ENCODE measurements around the gene CMC4. TPM values are rescaled to one million over a fixed set of nuclear protein-coding genes. Genes with fewer than 3 reads are reported as not detected.
A peak's percentile ranks its signal among the peaks of the same experiment; 100 is the strongest.

CMC4 gene
- polyA plus RNA-seq, 1 donor from 2014 or later: 19.7 TPM

DNA sequence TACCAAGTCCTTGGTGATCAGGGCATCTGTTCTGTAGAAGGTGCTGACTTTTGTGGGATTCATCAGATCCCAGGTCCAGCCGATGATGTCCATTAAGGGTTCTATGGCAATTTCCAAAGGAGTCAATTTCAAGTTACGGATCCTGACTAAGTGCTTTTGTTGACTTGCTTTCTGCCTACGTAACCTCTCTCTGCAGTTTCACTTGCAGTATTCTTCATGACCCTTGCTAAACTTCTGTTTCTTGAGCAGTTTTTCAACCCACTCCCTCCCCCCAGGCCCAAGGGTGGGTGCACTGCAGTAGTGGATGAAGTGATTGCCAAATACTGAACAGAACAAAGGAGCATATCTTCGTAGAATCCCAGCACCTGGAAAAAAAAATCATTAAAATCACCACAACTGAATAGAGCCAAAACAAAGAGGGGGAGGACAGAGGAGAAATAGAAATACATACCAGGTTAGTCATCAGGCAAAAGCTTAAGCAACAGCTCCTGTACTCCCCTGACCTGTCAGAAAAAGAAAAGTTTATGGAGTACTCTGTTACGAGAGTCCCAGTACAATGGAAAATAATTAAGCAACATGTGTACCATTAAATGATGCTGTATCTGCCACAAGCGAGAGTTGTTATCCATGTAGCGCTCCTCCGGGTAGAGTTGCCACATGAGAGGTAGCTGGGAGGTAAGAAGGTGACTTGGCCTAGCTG, 5.8 kb downstream of the CMC4 start:
- Mint-ChIP-seq H3K27me3 (no peaks in the 10 kb centered on the region), H3K9me3 (no peaks in the 10 kb centered on the region), H3K4me3 (no peak overlapping the region), H3K36me3 (no peaks in the 10 kb centered on the region), H3K4me1 (peaks cover 2 to 9% (median 4%) of the 10 kb centered on the region in 3 donors), H3K27ac (peak overlapping the region in 1 of 3 donors; percentile 3)

DNA sequence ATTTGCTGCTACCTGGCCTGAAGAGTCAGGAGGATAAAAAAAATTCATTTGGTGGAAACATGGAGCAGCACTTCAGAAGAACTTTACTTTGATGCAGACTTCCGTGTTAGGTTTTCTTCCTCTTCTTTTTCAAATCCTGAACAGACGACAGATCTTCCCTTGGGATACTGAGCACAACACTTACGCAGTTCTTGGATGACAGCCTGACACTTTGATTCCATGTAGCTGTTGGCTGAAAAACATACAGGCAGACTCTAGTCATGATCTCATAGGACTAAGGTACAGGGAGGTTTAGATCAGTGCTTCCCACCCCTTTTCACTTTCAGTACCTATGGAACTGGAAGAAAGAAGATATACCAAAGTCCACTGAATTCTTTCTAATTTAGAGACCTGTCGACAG, 9.2 kb downstream of the CMC4 start:
- Mint-ChIP-seq H3K27ac (no peak overlapping the region), H3K4me1 (peaks cover 0 to 3% (median 2%) of the 10 kb centered on the region in 3 donors), H3K4me3 (no peak overlapping the region), H3K9me3 (no peaks in the 10 kb centered on the region), H3K27me3 (no peaks in the 10 kb centered on the region), H3K36me3 (no peaks in the 10 kb centered on the region)

DNA sequence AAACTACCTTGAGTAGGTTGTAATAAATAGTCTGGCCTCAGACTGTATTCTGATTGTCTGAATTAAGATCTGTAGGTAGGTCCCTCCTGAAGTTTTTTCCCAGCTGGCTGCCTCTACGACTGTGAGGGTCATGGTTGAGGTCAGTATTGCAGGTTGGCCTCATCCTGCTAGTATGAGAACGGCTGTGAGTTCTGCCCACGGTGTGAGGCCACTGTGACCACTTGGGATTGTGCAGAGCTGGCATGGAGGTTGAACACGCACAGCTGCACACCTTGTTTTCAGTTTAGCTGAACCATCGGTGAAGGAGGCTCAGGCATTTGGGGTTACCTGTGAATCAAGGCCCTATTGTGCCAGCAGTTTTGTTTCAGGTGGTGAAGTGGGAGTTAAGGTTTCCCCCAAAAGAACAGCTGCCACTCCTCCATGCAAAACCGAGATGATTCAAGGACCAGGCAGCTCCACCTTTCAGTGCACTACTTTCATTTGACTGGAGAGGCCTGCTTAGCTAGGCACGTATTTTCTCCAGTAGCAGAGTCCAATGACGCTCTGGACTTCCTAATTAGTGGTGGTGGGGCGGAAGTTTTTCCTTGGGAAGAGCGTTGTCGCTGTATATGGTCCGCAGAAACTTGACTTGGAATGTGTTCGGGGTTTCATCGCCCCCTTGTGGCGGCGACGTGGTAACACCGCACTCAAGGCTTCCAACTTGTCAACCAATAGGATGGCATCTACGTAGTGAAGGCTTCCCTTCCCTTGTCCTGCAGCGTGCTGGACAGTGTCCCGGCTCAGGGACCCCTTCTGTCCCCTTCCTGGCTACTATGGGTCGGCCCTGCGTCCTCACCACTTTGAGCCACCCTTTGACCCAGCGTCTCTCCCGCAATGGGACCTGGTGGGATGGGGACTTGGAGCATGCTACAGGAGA, 13.8 kb downstream of the CMC4 start:
- peak overlapping the region in 1 of 3 donors; percentile 82 for H3K27ac Mint-ChIP-seq
- no peaks in the 10 kb centered on the region for H3K36me3 Mint-ChIP-seq
- peaks cover 0 to 3% (median 0%) of the 10 kb centered on the region in 3 donors for H3K4me1 Mint-ChIP-seq
- no peaks in the 10 kb centered on the region for H3K9me3 Mint-ChIP-seq
- H3K27me3 Mint-ChIP-seq: no peaks in the 10 kb centered on the region
- peak overlapping the region in 3 of 4 donors; percentile 7 to 85 (median 30) for H3K4me3 Mint-ChIP-seq

DNA sequence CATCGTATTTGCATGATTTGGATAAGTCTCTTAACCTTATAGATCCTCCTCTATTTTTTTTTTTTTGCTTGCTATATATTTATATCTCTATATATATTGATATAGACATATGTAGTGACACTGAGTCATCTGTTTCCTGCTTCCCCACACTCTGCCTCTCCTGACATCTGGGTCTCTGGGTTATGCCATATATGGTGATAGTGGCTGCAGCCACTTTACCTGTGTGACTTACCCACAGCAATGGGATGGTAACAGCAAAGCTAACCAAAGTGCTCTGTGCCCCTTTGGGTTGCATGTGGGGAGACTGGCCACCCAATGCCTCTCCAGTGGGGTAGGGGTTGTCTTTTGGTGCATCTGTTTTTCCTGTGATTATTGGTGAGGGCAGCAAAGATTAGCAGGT, 14.5 kb downstream of the CMC4 start:
- no peak overlapping the region for H3K27ac Mint-ChIP-seq
- no peaks in the 10 kb centered on the region for H3K27me3 Mint-ChIP-seq
- H3K4me3 Mint-ChIP-seq: no peak overlapping the region
- no peaks in the 10 kb centered on the region for H3K9me3 Mint-ChIP-seq
- peaks cover 0 to 3% (median 0%) of the 10 kb centered on the region in 3 donors for H3K4me1 Mint-ChIP-seq
- no peaks in the 10 kb centered on the region for H3K36me3 Mint-ChIP-seq

DNA sequence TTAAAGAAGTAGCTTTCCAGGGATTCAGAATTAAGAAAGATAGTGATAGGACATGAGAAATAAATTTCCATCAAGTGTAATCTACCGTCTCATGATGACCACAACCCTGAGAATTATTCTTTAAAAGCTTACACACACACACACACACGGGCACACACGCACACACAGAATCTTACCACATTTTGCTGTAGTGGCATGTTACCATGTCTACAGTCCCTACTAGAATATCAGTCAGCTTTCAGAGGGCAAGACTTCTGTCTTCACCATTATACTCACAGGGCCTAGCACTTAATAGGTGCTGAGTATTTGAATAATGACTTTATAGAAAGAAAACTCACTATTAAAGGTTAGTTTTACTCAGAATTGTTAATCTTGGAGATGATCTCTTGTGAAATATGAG, 15.4 kb downstream of the CMC4 start:
- H3K27ac Mint-ChIP-seq: no peak overlapping the region
- no peaks in the 10 kb centered on the region for H3K27me3 Mint-ChIP-seq
- no peaks in the 10 kb centered on the region for H3K36me3 Mint-ChIP-seq
- H3K4me3 Mint-ChIP-seq: no peak overlapping the region
- no peaks in the 10 kb centered on the region for H3K9me3 Mint-ChIP-seq
- peaks cover 0 to 3% (median 0%) of the 10 kb centered on the region in 3 donors for H3K4me1 Mint-ChIP-seq

DNA sequence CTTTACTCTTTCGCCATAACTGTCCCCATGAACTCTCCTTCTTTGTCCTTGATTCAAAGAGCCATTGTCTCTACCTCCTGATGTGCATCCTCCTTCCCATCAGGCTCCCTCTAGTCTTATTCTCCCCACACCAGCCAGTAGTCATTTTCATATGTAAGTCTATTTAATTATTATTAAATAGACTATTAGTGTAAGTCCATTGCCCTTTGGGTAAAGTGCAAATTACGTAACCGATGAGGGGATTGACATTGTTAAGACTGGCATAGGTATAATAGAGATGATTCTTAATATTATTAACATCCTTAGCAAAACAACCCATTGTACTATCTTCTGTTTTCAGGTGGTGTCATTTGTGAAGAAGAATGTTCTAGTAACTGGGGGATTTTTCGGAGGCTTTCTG, 16.7 kb downstream of the CMC4 start:
- H3K4me1 Mint-ChIP-seq: peaks cover 0 to 4% (median 0%) of the 10 kb centered on the region in 3 donors
- H3K27ac Mint-ChIP-seq: no peak overlapping the region
- H3K4me3 Mint-ChIP-seq: no peak overlapping the region
- H3K27me3 Mint-ChIP-seq: no peaks in the 10 kb centered on the region
- no peaks in the 10 kb centered on the region for H3K9me3 Mint-ChIP-seq
- no peaks in the 10 kb centered on the region for H3K36me3 Mint-ChIP-seq

DNA sequence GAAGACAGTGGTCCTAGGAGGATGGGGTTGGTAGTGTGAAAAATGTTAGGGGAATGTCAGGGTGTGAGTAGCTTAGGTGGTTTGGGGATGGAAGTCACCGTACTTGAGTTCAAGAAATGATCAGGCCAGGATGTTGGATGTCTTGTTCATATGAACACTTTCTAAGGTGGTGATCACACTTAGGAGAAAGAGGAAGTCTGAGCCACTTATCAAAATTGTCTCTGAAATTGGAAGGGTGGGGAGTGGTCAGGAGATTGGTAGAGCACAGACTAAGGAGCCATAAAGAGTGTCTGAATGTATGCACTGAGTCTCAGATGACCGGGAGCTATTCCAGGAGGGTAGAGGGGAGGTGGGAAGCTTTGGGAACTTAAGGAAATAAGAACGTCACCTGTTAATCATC, 17.3 kb downstream of the CMC4 start:
- Mint-ChIP-seq H3K27me3 (no peaks in the 10 kb centered on the region), H3K4me3 (no peak overlapping the region), H3K27ac (peak overlapping the region in 1 of 3 donors; percentile 24), H3K36me3 (no peaks in the 10 kb centered on the region), H3K9me3 (no peaks in the 10 kb centered on the region), H3K4me1 (peaks cover 0 to 5% (median 0%) of the 10 kb centered on the region in 3 donors)

DNA sequence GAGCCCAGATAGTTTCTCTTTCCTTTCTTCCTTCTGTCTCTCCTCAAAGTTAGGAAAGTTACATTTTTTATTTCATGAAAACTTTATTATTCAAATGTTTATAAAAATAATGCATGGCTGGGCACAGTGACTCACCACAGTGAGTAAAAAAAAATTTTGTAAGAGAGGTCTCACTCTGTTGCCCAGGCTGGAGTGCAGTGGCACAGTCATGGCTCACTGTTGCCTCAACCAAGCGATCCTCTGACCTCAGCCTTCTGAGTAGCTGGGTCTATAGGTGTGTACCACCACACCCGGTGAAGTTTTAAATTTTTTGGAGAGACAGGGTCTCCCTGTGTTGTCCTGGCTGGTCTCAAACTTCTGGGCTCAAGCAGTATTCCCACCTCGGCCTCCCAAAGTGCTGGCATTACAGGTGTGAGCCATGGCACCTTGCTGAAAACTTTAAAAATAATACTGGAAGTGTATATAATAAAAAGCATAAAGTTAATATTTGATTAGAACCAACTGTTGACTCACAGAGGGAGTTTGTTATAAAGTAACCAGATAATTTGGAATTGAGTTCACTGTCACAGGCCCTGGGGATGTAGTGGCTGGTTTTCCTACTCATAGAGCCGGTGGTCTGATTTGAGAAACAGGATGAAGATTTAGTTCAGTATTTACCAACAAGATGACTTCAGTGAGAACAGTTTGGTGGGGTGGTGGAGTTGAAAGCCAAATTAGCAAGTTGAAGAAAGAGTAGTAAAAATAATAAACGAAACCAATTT, 18.0 kb downstream of the CMC4 start:
- H3K27me3 Mint-ChIP-seq: no peaks in the 10 kb centered on the region
- no peak overlapping the region for H3K4me3 Mint-ChIP-seq
- no peaks in the 10 kb centered on the region for H3K9me3 Mint-ChIP-seq
- H3K27ac Mint-ChIP-seq: peak overlapping the region in 1 of 3 donors; percentile 24
- H3K36me3 Mint-ChIP-seq: no peaks in the 10 kb centered on the region
- peaks cover 0 to 5% (median 0%) of the 10 kb centered on the region in 3 donors for H3K4me1 Mint-ChIP-seq

DNA sequence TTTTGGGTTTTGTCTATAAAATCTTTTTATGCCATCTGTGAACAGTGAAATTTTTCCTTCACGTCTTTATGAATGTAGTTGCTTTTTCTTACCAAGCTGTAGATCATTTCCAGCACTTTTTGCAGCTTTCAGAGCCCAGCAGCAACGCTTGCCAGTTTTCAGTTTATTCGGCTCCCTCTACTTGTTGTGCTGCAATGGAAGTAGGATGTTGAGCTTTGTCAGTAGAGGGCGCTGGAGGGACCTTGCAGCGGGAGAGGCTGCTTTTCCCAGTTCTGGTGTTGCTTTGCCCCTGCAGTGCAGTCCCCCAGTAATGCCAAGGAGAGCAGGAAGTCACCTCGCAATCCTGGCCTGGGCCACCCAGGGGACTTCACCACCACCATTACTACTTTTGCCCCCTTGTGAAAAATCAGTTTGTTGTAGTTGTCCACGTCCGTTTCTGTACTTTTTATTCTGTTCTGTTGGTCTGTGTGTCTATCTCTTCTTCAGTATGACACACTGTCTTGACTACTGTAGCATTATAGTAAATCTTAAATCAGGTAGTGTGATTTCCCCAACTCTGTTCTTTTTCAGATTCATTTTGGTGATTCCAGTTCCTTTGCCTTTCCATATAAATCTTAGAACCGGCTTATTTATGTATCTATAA, 21.8 kb downstream of the CMC4 start:
- Mint-ChIP-seq H3K4me3 (no peak overlapping the region), H3K36me3 (no peaks in the 10 kb centered on the region), H3K27me3 (no peaks in the 10 kb centered on the region), H3K9me3 (no peaks in the 10 kb centered on the region), H3K4me1 (peaks cover 0 to 2% (median 0%) of the 10 kb centered on the region in 3 donors), H3K27ac (no peak overlapping the region)

DNA sequence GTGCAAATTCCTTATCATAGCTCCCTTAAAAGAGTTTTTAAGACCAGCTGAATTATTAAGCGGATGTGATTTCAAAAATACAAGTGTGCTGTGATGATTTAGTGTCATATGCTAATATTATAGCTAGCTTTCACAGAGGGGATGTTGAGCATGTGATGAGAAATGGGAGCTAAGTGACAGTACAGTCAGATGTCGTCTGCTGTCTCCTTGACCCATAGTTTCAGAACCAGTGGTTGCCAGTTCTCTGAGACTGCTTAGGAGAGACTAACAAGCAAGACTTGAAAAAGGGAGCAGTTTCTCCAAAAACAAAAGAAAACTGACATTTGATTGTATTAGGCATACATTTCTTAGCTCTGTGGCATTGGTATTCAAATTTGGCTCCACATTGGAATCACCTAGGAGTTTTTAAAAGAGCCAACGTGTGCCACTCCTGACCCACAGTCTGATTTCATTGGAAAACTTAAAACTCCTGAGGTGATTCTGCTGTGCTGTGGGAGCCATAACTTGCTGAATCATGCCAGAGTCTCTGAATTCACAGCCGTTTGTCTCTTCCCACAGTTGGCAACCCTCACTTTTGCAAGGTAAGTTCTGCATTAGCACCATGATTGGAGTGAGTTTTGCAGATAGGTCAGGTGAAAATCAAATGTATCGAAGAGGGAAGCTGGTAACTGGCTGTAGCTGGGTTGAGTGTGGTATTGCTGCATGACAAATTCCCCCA, 24.0 kb downstream of the CMC4 start:
- H3K4me1 Mint-ChIP-seq: peaks cover 0 to 2% (median 2%) of the 10 kb centered on the region in 3 donors
- no peaks in the 10 kb centered on the region for H3K36me3 Mint-ChIP-seq
- H3K4me3 Mint-ChIP-seq: no peak overlapping the region
- no peaks in the 10 kb centered on the region for H3K27me3 Mint-ChIP-seq
- no peaks in the 10 kb centered on the region for H3K9me3 Mint-ChIP-seq
- no peak overlapping the region for H3K27ac Mint-ChIP-seq

DNA sequence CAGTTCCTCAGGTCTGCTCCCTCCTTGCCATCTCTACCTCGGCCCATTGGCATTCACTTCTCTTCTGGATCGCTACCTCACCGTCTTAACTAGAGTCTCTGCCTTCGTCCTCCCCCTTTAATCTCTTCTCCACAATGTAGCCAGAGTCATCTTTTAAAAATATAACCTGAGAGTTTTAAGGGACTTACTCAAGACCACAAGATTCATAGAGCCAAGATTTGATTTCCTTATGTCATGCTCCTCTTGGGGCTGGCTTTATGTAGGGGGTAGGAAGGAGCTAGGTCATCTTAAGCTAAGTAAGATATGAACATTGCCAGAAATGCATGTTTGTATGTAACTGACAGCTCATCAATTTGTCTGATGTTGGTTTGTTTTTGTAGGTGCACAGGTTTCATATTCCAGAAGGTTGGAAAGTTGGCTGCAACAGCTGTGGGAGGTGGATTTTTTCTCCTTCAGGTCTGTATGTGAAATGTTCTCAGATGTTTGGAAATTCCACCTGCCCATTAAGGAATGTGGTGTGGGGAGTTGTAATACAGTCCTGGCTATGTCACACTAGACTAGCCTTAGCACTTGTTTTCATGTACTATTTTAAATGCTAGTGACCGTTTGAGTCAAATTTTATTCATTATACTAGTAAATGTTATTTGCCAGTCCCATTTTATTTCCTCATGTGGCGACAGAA, 24.7 kb downstream of the CMC4 start:
- no peak overlapping the region for H3K27ac Mint-ChIP-seq
- no peak overlapping the region for H3K4me3 Mint-ChIP-seq
- peaks cover 0 to 2% (median 2%) of the 10 kb centered on the region in 3 donors for H3K4me1 Mint-ChIP-seq
- no peaks in the 10 kb centered on the region for H3K27me3 Mint-ChIP-seq
- no peaks in the 10 kb centered on the region for H3K9me3 Mint-ChIP-seq
- H3K36me3 Mint-ChIP-seq: no peaks in the 10 kb centered on the region

DNA sequence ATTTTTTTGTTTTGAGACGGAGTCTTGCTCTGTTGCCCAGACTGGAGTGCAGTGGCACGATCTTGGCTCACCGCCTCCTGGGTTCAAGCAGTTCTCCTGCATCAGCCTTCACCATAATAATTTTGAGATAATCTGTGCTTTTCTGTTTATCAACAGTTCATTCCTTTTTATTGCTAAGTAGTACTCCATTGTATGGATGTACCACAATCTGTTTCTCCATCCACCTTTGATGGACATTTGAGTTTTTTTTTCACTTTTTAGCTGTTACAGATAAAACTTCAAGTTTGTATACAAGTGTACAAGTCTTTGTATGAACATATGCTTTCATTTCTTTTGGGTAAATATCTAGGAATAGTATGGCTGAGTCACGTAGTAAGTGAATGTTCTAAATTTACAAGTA, 35.2 kb downstream of the CMC4 start:
- Mint-ChIP-seq H3K27ac (no peak overlapping the region), H3K4me3 (no peak overlapping the region), H3K9me3 (peaks cover 5 to 8% (median 6%) of the 10 kb centered on the region in 3 donors), H3K4me1 (peaks cover 5 to 11% (median 8%) of the 10 kb centered on the region in 3 donors), H3K27me3 (no peaks in the 10 kb centered on the region), H3K36me3 (peaks cover 20% of the 10 kb centered on the region)

DNA sequence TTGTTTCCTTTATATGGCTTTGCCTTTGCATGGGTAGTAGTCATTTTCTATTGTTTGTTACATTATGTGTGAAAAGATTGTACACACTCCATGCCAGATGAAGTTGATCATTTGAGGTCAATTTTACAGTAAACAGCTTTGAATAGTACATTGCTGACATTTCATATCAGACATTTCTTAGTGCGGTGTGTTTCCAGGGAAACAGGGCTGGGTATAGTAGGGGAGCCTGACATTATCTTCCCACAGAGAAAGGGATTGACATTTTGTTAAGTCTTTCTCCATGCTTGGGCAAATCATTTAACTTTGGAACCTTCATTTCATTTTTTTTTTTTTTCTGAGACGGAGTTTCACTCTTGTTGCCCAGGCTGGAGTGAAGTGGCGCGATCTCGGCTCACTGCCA, 39.3 kb downstream of the CMC4 start:
- H3K4me1 Mint-ChIP-seq: peaks cover 5 to 19% (median 8%) of the 10 kb centered on the region in 3 donors
- no peaks in the 10 kb centered on the region for H3K27me3 Mint-ChIP-seq
- peaks cover 8% of the 10 kb centered on the region for H3K36me3 Mint-ChIP-seq
- H3K4me3 Mint-ChIP-seq: no peak overlapping the region
- H3K9me3 Mint-ChIP-seq: peaks cover 0 to 6% (median under 1%) of the 10 kb centered on the region in 3 donors
- peak overlapping the region in 1 of 3 donors; percentile 55 for H3K27ac Mint-ChIP-seq
